ENCODE data around the gene EVL. TPM values are rescaled to one million over a fixed set of nuclear protein-coding genes. Genes with fewer than 3 reads are reported as not detected.

EVL gene
- total RNA-seq, 1 donor = 16.6 TPM

GRCh38 chr14:100066962-100067361 lies 1.7 kb downstream of the EVL start:
- no peak overlapping the region for H3K27ac ChIP-seq (ENCODE audit: low read depth, low read length)
- peaks cover 6% of the 10 kb centered on the region for H3K4me1 ChIP-seq (ENCODE audit: insufficient read depth, low read length)
- H4K20me1 ChIP-seq (ENCODE audit: insufficient read depth, low read length) = no peaks in the 10 kb centered on the region
- no peaks in the 10 kb centered on the region for H3K9me3 ChIP-seq (ENCODE audit: low read depth, low read length)
- H3K27me3 ChIP-seq (ENCODE audit: insufficient read depth, low read length) = no peaks in the 10 kb centered on the region
- H3K4me2 ChIP-seq (ENCODE audit: insufficient read depth, low read length) = no peak overlapping the region
- H2AFZ ChIP-seq (ENCODE audit: low read length) = no peak overlapping the region
- DNase-seq (ENCODE audit: insufficient read length, low spot score, missing footprints) = no peak
- H3K4me3 ChIP-seq (ENCODE audit: insufficient read depth, low read length) = no peak overlapping the region
- TF ChIP-seq CTCF (IDR thresholded peaks at IDR 0.05; ENCODE audit: extremely low read depth, low read depth, low read length) = no peak
- peaks cover 6% of the 10 kb centered on the region for H3K79me2 ChIP-seq (ENCODE audit: insufficient read depth, low read length)
- H3K36me3 ChIP-seq (ENCODE audit: insufficient read depth, low read length) = no peaks in the 10 kb centered on the region

- Histone ChIP-seq H4K20me1 (ENCODE audit: insufficient read depth, low read length) (no peaks in the 10 kb centered on the region), H2AFZ (ENCODE audit: low read length) (no peak overlapping the region), H3K4me2 (ENCODE audit: insufficient read depth, low read length) (no peak overlapping the region), H3K79me2 (ENCODE audit: insufficient read depth, low read length) (peaks cover 6% of the 10 kb centered on the region), H3K4me3 (ENCODE audit: insufficient read depth, low read length) (no peak overlapping the region), H3K27me3 (ENCODE audit: insufficient read depth, low read length) (no peaks in the 10 kb centered on the region), H3K9me3 (ENCODE audit: low read depth, low read length) (no peaks in the 10 kb centered on the region), H3K4me1 (ENCODE audit: insufficient read depth, low read length) (peaks cover 6% of the 10 kb centered on the region), H3K36me3 (ENCODE audit: insufficient read depth, low read length) (no peaks in the 10 kb centered on the region), H3K27ac (ENCODE audit: low read depth, low read length) (no peak overlapping the region)
- DNase-seq (ENCODE audit: insufficient read length, low spot score, missing footprints) = no peak
- TF ChIP-seq CTCF (IDR thresholded peaks at IDR 0.05; ENCODE audit: extremely low read depth, low read depth, low read length) = no peak
Measured at GRCh38 chr14:100067481-100067880, 2.3 kb downstream of the EVL start.

- H3K4me3 ChIP-seq (ENCODE audit: insufficient read depth, low read length) = no peak overlapping the region
- H2AFZ ChIP-seq (ENCODE audit: low read length) = no peak overlapping the region
- no peak overlapping the region for H3K27ac ChIP-seq (ENCODE audit: low read depth, low read length)
- no peak for TF ChIP-seq CTCF (IDR thresholded peaks at IDR 0.05; ENCODE audit: extremely low read depth, low read depth, low read length)
- H3K4me2 ChIP-seq (ENCODE audit: insufficient read depth, low read length) = no peak overlapping the region
- H3K79me2 ChIP-seq (ENCODE audit: insufficient read depth, low read length) = peaks cover 6% of the 10 kb centered on the region
- no peaks in the 10 kb centered on the region for H3K36me3 ChIP-seq (ENCODE audit: insufficient read depth, low read length)
- peaks cover 6% of the 10 kb centered on the region for H3K4me1 ChIP-seq (ENCODE audit: insufficient read depth, low read length)
- no peaks in the 10 kb centered on the region for H3K27me3 ChIP-seq (ENCODE audit: insufficient read depth, low read length)
- H3K9me3 ChIP-seq (ENCODE audit: low read depth, low read length) = no peaks in the 10 kb centered on the region
- no peaks in the 10 kb centered on the region for H4K20me1 ChIP-seq (ENCODE audit: insufficient read depth, low read length)
- DNase-seq (ENCODE audit: insufficient read length, low spot score, missing footprints) = no peak
Measured at GRCh38 chr14:100067971-100068959, 3.0 kb downstream of the EVL start.

GRCh38 chr14:100069161-100069800 lies 4.1 kb downstream of the EVL start:
- Histone ChIP-seq H3K27me3 (ENCODE audit: insufficient read depth, low read length) (no peaks in the 10 kb centered on the region), H3K27ac (ENCODE audit: low read depth, low read length) (no peak overlapping the region), H3K79me2 (ENCODE audit: insufficient read depth, low read length) (peaks cover 6% of the 10 kb centered on the region), H3K4me1 (ENCODE audit: insufficient read depth, low read length) (peaks cover 6% of the 10 kb centered on the region), H3K9me3 (ENCODE audit: low read depth, low read length) (no peaks in the 10 kb centered on the region), H3K4me3 (ENCODE audit: insufficient read depth, low read length) (no peak overlapping the region), H2AFZ (ENCODE audit: low read length) (no peak overlapping the region), H3K36me3 (ENCODE audit: insufficient read depth, low read length) (no peaks in the 10 kb centered on the region), H4K20me1 (ENCODE audit: insufficient read depth, low read length) (no peaks in the 10 kb centered on the region), H3K4me2 (ENCODE audit: insufficient read depth, low read length) (no peak overlapping the region)
- no peak for DNase-seq (ENCODE audit: insufficient read length, low spot score, missing footprints)
- no peak for TF ChIP-seq CTCF (IDR thresholded peaks at IDR 0.05; ENCODE audit: extremely low read depth, low read depth, low read length)

Measured in osteoblast (primary cell).